Measurements from ENCODE around the gene DYNC1I1.

- TF ChIP-seq, protein P1, sequence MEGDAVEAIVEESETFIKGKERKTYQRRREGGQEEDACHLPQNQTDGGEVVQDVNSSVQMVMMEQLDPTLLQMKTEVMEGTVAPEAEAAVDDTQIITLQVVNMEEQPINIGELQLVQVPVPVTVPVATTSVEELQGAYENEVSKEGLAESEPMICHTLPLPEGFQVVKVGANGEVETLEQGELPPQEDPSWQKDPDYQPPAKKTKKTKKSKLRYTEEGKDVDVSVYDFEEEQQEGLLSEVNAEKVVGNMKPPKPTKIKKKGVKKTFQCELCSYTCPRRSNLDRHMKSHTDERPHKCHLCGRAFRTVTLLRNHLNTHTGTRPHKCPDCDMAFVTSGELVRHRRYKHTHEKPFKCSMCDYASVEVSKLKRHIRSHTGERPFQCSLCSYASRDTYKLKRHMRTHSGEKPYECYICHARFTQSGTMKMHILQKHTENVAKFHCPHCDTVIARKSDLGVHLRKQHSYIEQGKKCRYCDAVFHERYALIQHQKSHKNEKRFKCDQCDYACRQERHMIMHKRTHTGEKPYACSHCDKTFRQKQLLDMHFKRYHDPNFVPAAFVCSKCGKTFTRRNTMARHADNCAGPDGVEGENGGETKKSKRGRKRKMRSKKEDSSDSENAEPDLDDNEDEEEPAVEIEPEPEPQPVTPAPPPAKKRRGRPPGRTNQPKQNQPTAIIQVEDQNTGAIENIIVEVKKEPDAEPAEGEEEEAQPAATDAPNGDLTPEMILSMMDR (IDR thresholded peaks at IDR 0.05; ENCODE audit: insufficient read depth, low read length, poor library complexity, severe bottlenecking), result no peak
- no peak for TF ChIP-seq EZH2phosphoT487 (conservative IDR thresholded peaks at IDR 0.05; ENCODE audit: low read length)
Observed at GRCh38 chr7:96028729-96029128, 256.4 kb downstream of the DYNC1I1 start.
